Fibroblast of skin of scalp (primary cell): ENCODE measurements around the gene HPS5.

Experiments used
- DNase-seq: peaks from one replicate; pipeline ENCODE4 v3.0.0-alpha.2; 2013

Gene HPS5

DNA sequence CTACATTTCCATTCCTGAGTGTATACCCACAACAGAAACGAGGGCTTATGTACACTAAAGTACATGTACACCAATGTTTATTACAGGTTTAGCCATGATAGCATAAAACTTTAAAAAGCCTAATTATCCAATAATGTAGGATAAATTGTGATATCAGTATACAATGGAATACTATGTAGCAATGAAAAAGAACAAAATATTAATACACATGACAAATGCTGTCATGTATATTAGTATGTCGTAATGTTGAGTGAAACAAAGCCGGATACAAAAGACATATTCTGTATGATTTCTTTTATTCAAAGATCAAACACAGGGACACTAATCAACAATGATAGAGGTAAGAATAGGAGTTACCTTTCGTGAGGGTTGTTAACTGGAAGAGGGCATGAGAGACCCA is 88.0 kb downstream of the HPS5 start:
- no peak for DNase-seq

DNA sequence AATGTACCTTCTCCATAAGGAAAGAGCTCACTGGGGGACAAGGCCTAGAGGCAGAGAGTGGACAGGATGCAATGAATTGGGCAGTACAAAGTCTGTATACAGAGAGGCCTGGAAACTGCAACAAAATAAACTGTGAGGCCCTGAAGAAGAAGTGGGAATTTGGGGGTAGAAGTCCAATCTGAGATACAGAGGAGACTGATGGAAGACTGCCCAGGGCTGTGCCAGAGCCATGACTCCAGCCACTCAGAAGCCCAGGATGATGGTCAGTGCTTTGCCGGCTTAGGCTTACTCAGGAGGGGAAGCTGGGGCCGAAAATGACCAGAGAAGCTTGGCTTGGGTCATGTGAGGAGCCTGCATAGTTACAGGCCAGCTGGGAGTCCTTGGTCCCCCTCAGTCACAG is 91.1 kb downstream of the HPS5 start:
- DNase-seq, result no peak

DNA sequence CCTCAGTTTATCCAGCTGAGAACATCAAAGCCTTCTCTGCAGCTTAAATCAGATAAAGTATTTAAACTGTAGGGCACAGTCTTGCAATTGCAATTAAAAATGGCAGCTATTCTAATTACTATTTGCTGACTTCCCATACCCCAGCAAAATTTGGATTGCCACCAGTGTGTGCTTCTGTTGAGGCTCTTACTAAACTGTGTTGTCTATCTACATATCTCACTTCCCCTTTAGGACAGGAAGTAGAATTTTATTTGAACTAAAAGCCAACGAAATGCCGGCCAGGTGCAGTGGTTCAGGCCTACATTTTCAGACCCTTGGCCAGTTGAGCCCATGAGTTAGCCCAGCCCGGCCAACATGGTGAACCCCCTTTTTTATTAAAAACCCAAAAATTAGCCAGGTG is 92.4 kb downstream of the HPS5 start:
- DNase-seq, result no peak
